Fibroblast of the aortic adventitia (primary cell): ENCODE measurements around the gene NRN1. TPM values are rescaled to one million over a fixed set of nuclear protein-coding genes. Genes with fewer than 3 reads are reported as not detected.

Source experiments
- DNase-seq: peaks from one replicate; pipeline ENCODE4 v3.0.0-alpha.2; 2010; ENCODE audit warnings: low read depth
- H3K4me3 ChIP-seq: 2 replicates; pipeline ENCODE4 v1.5.1; 2011; ENCODE audit warnings: low read depth, mild to moderate bottlenecking, control low read depth, low read length, moderate library complexity
- CTCF ChIP-seq: IDR thresholded peaks from 2 replicates; pipeline ENCODE4 v1.5.1; 2011; ENCODE audit warnings: mild to moderate bottlenecking, low read length, control low read depth, inconsistent platforms; ENCODE audit not compliant: insufficient read depth
- total RNA-seq: library from RNA; depleted of rRNA; stranded (reverse); fragments of >200 nt; gene quantifications from 2 replicates; pipeline ENCODE4 v1.2.3, GENCODE V29; 2012; ENCODE audit warnings: low replicate concordance

Gene NRN1
- total RNA-seq, result 0.65 TPM in 1 of 2 replicates, not detected in the other

- DNase-seq, result no peak
- no peak for TF ChIP-seq CTCF
- peak within 1 kb of the TSS; percentile 13 for H3K4me3 ChIP-seq
These were observed at the start of gene NRN1 for GRCh38 chr6:6006428-6007365. TSS of gene NRN1 (minus strand) at chr6:6006925. CDS start at chr6:6006749, 176 bp downstream.

DNA sequence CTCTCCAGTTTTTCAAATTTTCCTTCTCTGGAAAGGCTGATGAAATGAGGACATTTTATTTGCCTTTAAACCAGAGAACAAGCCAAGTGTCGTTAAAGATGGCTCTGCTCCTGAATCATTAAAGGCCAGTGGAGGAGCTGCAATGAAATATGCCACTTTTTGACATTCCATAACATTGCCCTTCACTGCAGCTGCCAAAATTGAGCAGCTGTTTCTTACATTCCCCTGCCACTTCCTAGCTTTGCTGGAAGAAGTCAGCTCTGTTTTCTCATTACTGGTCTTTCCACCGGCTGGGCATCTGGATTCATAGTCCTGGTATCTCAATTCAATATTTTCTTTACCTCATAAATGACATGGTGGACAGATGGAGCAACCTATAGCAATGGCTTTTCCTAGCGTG, 45.5 kb upstream of the NRN1 start:
- H3K4me3 ChIP-seq, result no peak overlapping the region
- TF ChIP-seq CTCF, result no peak
- DNase-seq, result no peak

DNA sequence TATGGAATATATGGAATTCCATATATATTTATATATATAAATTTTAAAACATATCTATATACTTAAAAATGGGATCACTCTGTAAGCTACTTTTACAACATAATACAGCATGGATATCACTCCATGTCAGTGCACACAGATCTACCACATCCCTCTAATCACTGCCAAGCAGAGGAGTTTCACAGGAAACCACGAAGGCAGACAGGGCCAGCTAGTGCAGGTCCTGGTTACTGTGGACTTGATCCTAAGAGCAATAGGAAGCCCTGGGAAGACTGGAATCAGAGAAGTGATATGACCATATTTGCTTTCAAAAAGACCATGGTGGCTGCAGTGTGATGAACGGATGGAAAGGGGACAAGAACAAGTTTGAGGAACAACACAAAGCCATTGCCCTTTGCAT, 40.0 kb upstream of the NRN1 start:
- H3K4me3 ChIP-seq, result no peak overlapping the region
- no peak for DNase-seq
- TF ChIP-seq CTCF, result no peak

DNA sequence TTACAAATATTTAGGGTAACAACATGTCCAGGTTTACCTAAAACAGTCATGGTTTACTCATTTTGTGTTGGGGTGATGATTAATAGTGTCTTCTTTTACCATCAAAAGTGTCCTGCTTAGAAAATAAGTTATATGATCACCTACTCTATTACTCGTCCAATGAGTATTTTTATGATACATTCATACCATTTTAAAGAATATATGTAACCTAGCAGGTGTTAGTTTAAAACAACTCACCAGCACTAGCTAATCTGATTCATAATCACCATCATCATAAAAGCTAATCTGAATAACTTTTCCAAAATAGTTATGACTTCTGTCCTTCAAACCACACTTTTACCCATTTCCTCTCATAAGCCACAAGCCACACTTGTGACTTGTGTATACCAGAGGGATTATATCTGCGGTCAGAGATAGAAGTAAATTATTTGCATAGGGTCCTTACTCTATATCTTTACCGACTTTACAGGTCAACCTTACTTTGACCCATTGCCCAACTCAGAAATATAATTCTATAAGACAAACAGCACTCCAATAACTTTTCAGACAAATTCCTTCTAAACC, 33.3 kb upstream of the NRN1 start:
- no peak overlapping the region for H3K4me3 ChIP-seq
- DNase-seq, result no peak
- TF ChIP-seq CTCF, result no peak

DNA sequence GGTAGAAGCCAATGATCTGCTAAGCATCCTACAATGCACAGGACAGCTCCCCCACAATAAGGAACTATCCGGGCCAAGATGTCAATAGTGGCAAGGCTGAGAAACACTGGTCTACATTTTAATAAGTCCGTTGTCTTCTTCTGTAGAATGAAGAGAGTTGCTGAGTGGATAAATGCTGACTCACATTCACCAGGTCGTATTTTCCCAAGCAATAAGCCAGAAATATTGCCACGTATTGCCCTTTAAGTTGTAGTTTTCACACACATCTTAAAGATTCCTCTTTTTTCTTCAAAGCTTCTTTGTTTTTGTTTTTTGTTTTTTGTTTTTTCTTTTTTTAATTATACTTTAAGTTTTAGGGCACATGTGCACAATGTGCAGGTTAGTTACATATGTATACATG, 30.5 kb upstream of the NRN1 start:
- TF ChIP-seq CTCF, result no peak
- no peak overlapping the region for H3K4me3 ChIP-seq
- DNase-seq, result no peak

DNA sequence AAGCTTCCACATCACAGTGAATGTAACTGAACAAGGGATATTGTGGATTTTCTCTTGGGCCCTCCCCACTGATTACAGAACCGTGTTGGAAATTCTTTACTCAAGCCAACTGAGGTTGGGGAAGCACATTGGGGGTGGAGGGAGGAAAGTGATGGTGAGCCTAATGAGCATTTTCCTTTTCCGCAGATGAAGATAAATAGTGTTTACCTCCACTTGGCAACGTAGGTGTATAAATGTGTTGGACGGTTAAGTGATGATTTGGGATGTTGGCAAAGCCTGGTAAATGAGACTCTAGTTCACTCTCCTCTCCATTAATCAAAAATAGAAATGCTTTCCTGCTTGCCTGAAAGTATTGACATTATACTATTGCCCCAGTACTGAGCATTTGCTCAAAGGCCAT, 27.1 kb upstream of the NRN1 start:
- no peak for TF ChIP-seq CTCF
- DNase-seq, result no peak
- H3K4me3 ChIP-seq, result no peak overlapping the region
